Activated CD8-positive, alpha-beta memory T cell treated with anti-CD3 and anti-CD28 coated beads for 36 hours (primary cell): Measurements from ENCODE around the gene BTBD18. TPM values are rescaled to one million over a fixed set of nuclear protein-coding genes. Genes with fewer than 3 reads are reported as not detected.

ENCODE experiments used
- CTCF ChIA-PET: fragments of 350-600 bp; sonication (Branson Sonifier 250); formaldehyde crosslinking; loops from one replicate; lab custom pipeline; 2021; ENCODE audit warnings: antibody characterized with exemption; lab: Charles Lee
- POLR2A ChIA-PET: fragments of 350-600 bp; sonication (Branson Sonifier 250); formaldehyde crosslinking; loops from one replicate; lab custom pipeline; 2021; ENCODE audit warnings: antibody characterized with exemption; lab: Charles Lee
- total RNA-seq, 2 experiments: library from RNA; stranded (reverse); gene quantifications; one replicate each; pipeline ENCODE4 v1.2.3, GENCODE V29; 2021

The BTBD18 gene, protein sequence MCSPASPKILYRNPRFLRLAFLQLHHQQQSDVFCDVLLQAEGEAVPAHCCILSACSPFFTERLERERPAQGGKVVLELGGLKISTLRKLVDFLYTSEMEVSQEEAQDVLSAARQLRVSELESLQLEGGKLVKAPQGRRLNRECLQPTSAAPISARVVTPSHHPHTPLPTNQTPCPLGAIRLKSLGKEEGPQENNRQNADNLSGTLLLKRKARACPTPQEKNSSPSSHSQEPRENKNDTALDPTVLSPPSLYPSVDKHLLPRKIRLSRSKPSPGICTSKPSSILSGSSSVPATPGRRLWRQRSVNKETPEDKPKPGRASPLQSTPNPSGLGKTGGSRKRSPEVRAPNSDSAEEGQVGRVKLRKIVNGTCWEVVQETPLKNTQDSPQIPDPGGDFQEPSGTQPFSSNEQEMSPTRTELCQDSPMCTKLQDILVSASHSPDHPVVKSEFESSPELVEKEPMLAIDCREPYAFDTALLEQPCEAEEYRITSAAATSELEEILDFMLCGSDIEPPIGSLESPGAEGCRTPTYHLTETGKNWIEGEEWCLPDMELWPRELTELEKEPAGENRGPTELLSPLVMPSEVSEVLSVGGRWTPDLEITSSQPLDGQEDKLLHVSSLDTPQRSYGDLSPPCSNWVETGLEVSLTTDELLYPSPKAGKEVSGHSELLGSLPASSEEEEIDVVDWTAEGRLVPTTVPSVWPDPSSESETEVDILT
- not detected for total RNA-seq

GRCh38 chr11:57751676-57752253, at the start of gene BTBD18:
TSS of gene BTBD18 (minus strand) at chr11:57751819. CDS start at chr11:57751188, 631 bp downstream.
- CTCF ChIA-PET, result interaction anchor here (0.9 to 1.2 kb wide), 3 partner anchors 7 to 43 kb away, joined by 3 to 4 read pairs (median 3); no protein-coding TSS in a partner anchor
- POLR2A ChIA-PET, result no interaction called here

GRCh38 chr11:57801183-57801485, 49.5 kb upstream of the BTBD18 start:
- ChIA-PET CTCF (interaction anchor here (0.7 to 2.8 kb wide), 19 partner anchors 8 to 455 kb away, joined by 3 to 11 read pairs (median 3); partner anchors contain the start of genes RTN4RL2, SELENOH and UBE2L6), POLR2A (interaction anchor here (1.1 kb wide), 1 partner anchor 233 kb away, joined by 5 read pairs; the partner anchor contains the start of gene UBE2L6)

DNA sequence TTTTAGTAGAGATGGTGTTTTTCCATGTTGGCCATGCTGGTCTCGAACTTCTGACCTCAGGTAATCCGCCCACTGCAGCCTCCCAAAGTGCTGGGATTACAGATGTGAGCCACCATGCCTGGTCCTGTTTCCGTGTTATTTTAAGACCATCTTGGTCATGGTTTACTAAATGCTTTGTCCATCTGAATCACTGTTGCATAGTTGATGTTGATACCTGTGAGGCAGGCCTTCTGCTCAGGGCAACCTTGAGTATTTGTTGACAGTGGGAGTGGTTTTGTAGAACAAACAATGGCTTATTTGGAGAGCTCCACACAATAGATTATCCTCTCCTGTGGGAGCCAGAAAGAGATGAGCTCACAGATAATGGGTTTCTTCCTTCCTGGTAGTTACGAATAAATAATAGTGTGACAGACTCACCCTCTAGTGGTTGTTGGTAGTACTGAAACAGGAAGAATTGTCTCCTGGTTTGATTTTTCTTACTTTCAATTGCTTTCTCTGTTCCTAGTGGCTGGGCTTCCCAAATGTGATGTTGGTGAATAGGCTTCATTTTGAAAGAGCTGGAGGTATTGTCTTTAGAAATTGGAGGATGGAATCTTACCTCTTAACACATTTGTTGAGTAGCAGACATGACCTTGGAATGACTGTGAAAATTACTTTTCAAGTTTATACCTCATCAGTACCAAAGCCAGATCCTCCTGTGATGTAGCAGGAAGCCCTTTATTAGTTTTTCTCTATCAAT, 49.0 kb upstream of the BTBD18 start:
- CTCF ChIA-PET, result interaction anchor here (0.6 to 2.8 kb wide), 22 partner anchors 9 to 455 kb away, joined by 3 to 11 read pairs (median 3); partner anchors contain the start of genes RTN4RL2, SELENOH and UBE2L6

GRCh38 chr11:57798905-57799559, 47.4 kb upstream of the BTBD18 start:
- CTCF ChIA-PET, result interaction anchor here (0.7 to 1.7 kb wide), 2 partner anchors 53 to 158 kb away, joined by 3 to 8 read pairs; no protein-coding TSS in a partner anchor
- POLR2A ChIA-PET, result no interaction called here

More for the DNA sequence above, 49.0 kb upstream of the BTBD18 start:
- POLR2A ChIA-PET, result interaction anchor here (1.1 kb wide), 1 partner anchor 233 kb away, joined by 5 read pairs; the partner anchor contains the start of gene UBE2L6

GRCh38 chr11:57793351-57794115, 41.9 kb upstream of the BTBD18 start:
- ChIA-PET POLR2A (no interaction called here), CTCF (no interaction called here)

GRCh38 chr11:57792870-57793269, 41.3 kb upstream of the BTBD18 start:
- POLR2A ChIA-PET, result no interaction called here

DNA sequence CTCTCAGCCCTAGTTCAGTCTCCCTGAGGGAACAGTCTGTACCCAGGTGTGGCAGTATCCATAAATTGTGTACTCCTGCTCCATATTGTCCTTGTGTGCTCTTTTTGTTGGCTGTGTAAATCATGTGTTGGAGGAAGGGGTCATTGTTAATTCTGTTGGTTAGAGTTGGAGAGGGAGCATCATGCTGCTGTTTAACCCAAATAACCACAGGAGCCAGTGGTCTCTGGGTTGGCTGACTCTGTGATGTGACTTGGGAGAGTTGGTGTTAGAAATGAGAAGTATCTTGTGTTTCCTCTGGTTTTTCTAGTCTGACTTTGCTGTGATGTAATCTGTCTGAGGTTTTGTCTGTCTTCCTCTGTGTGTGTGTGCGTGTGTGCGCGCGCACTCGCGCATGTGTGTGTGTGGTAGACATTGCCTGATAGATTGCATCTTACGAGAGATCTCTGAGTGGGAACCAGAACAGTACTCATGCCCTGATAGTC, 40.5 kb upstream of the BTBD18 start:
- POLR2A ChIA-PET, result no interaction called here
- CTCF ChIA-PET, result interaction anchor here (1.0 kb wide), 1 partner anchor 335 kb away, joined by 3 read pairs; no protein-coding TSS in a partner anchor

More at GRCh38 chr11:57792870-57793269, 41.3 kb upstream of the BTBD18 start:
- CTCF ChIA-PET, result no interaction called here

GRCh38 chr11:57791321-57792059, 39.9 kb upstream of the BTBD18 start:
- ChIA-PET POLR2A (interaction anchor here (0.5 kb wide), 1 partner anchor 730 kb away, joined by 3 read pairs; no protein-coding TSS in a partner anchor), CTCF (interaction anchor here (1.0 kb wide), 1 partner anchor 334 kb away, joined by 3 read pairs; no protein-coding TSS in a partner anchor)

GRCh38 chr11:57788703-57789088, 37.1 kb upstream of the BTBD18 start:
- ChIA-PET POLR2A (no interaction called here), CTCF (no interaction called here)

- CTCF ChIA-PET, result interaction anchor here (0.6 kb wide), 1 partner anchor 57 kb away, joined by 5 read pairs; no protein-coding TSS in a partner anchor
- POLR2A ChIA-PET, result no interaction called here
Observed at GRCh38 chr11:57787920-57788702, 36.5 kb upstream of the BTBD18 start.

- CTCF ChIA-PET, result no interaction called here
Observed at GRCh38 chr11:57787006-57787604, 35.5 kb upstream of the BTBD18 start.

GRCh38 chr11:57786436-57786835, 34.8 kb upstream of the BTBD18 start:
- CTCF ChIA-PET, result no interaction called here
- POLR2A ChIA-PET, result no interaction called here

More at GRCh38 chr11:57787006-57787604, 35.5 kb upstream of the BTBD18 start:
- POLR2A ChIA-PET, result no interaction called here

DNA sequence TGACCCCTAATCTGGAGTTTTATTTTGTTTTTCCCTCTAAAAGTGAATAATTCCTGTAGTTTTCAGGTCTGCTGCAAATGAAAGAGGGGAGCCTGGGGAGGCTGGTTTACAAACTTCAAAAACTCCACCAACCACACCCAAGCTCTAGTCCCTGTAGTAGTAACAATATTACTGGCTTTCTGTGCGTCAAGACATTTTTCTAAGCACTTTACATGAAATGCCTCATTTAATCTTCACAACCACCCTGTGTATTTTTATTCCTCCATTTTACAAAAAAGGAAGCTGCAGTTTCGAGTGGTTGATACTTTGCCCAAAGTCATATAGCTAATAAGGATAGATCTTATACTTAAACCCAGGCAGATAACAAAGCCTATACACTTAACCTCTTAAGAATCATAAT, 33.5 kb upstream of the BTBD18 start:
- ChIA-PET POLR2A (no interaction called here), CTCF (no interaction called here)

DNA sequence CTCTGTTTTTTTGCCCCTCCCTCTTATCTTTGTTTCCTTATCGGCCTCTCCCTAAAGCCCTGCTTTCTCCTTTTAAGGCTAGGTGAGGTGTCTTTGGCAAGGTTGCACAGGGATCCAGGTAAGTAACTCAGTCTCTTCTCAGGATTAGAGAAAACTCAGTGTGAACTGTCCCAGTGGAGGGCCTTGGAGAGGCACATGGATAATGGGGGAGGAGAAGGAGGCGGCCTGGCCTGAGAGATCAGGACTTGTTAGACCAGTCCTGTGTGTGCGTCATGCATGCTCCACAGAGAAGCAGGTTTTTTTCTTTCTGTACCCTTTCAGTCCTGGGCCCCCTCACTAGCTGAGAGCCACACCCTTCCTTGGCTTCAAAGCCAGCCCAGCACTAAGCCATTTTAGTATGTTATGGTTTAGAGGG, 29.9 kb upstream of the BTBD18 start:
- CTCF ChIA-PET, result interaction anchor here (1.0 kb wide), 1 partner anchor 19 kb away, joined by 4 read pairs; no protein-coding TSS in a partner anchor
- POLR2A ChIA-PET, result no interaction called here

GRCh38 chr11:57779276-57779675, 27.7 kb upstream of the BTBD18 start:
- POLR2A ChIA-PET, result no interaction called here
- CTCF ChIA-PET, result interaction anchor here (1.5 kb wide), 1 partner anchor 21 kb away, joined by 3 read pairs; no protein-coding TSS in a partner anchor
